GM23248 (cell line): ENCODE data around the gene ARSD.

Source experiments
- EZH2 ChIP-seq: fragments of 200-600 bp; sonication (generic); IDR thresholded peaks from 2 replicates; pipeline ENCODE4 v1.6.1; 2018; ENCODE audit warnings: antibody characterized with exemption, mild to moderate bottlenecking; ENCODE audit not compliant: insufficient read depth, poor library complexity, severe bottlenecking
- EZH2phosphoT487 ChIP-seq: fragments of 200-600 bp; sonication (generic); IDR thresholded peaks from 2 replicates; pipeline ENCODE4 v1.6.1; 2018; ENCODE audit warnings: antibody characterized with exemption, moderate library complexity, mild to moderate bottlenecking, low read depth; ENCODE audit not compliant: insufficient read depth

DNA sequence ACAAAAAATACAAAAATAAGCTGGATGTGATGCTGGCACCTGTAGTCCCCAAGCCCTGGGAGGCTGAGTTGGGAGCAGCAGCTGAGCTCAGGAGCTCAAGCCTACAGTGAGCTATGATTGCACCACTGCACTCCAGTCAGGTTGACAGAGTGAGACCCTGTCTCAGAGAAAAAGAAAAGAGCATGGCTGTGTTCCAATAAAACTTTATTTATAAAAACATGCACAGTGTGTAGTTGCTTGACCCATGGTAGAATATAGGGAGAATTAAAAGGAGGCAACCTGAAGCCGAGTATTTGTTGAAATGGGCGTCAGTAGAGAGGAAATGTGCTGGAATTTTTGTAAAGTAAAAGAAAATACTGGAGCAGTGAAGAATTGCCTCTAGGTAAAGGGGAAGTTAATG, 73.4 kb downstream of the ARSD start:
- no peak for TF ChIP-seq EZH2
- TF ChIP-seq EZH2phosphoT487, result no peak
